Measurements from ENCODE around the gene ASPDH. TPM values are rescaled to one million over a fixed set of nuclear protein-coding genes. Genes with fewer than 3 reads are reported as not detected.
A peak's percentile ranks its signal among the peaks of the same experiment; 100 is the strongest.

ASPDH gene
- total and polyA plus RNA-seq, 2 donors (not counting 1 experiment from before 2014, with no cell fraction given), result not detected

GRCh38 chr19:50500753-50501151, 13.0 kb downstream of the ASPDH start:
- CTCF ChIA-PET, result no interaction called here
- Histone ChIP-seq H3K27me3 (replicated peaks in 1 of 4; ENCODE audit: control extremely low read depth in 1 of 4, control insufficient read depth in 3 of 4, insufficient read depth in 4 of 4, low read length in 3 of 4) (no peaks in the 10 kb centered on the region), H3K4me2 (replicated peaks; ENCODE audit: low read depth, low read length, poor library complexity, severe bottlenecking) (no peak overlapping the region), H2AFZ (ENCODE audit: insufficient read depth, low read depth, low read length, poor library complexity, severe bottlenecking) (no peak overlapping the region), H4K20me1 (ENCODE audit: control insufficient read depth, insufficient read depth, low read length, poor library complexity, severe bottlenecking) (no peaks in the 10 kb centered on the region), H3K9me3 (ENCODE audit: control extremely low read depth in 1 of 3, control insufficient read depth in 2 of 3, insufficient read depth in 1 of 3, low read length in 2 of 3) (peaks cover 0 to 3% (median 0%) of the 10 kb centered on the region in 3 donors), H3K4me3 (ENCODE audit: control extremely low read depth in 1 of 5, extremely low read depth in 1 of 5, insufficient read depth in 1 of 5, low read depth in 2 of 5, low read length in 4 of 5) (no peak overlapping the region), H3K36me3 (replicated peaks in 1 of 2; ENCODE audit: control extremely low read depth in 1 of 2, control insufficient read depth in 1 of 2, extremely low read depth in 1 of 2, insufficient read depth in 2 of 2, low read length in 1 of 2) (no peaks in the 10 kb centered on the region), H3K27ac (ENCODE audit: low read length in 2 of 2) (no peak overlapping the region), H3K9ac (ENCODE audit: low read length) (no peak overlapping the region), H3K4me1 (ENCODE audit: control insufficient read depth in 2 of 2, insufficient read depth in 2 of 2, low read length in 2 of 2) (no peaks in the 10 kb centered on the region), H3K79me2 (ENCODE audit: control insufficient read depth, insufficient read depth, low read length) (no peaks in the 10 kb centered on the region)
- Mint-ChIP-seq H3K4me1 (no peaks in the 10 kb centered on the region), H3K27me3 (no peaks in the 10 kb centered on the region), H3K9me3 (ENCODE audit: insufficient read depth) (no peaks in the 10 kb centered on the region), H3K27ac (no peak overlapping the region), H3K4me3 (no peak overlapping the region)
- intact Hi-C loops (cut with micrococcal nuclease), result no loop called here
- no peak for ATAC-seq (ENCODE audit: low read depth)
- no peak for DNase-seq
- 70% methylated on average over 6 of the region's 10 CpGs for WGBS (ENCODE audit: insufficient coverage)
- TF ChIP-seq CTCF (IDR thresholded peaks at IDR 0.05), result no peak
- TF ChIP-seq EZH2 (IDR thresholded peaks at IDR 0.05; ENCODE audit: borderline replicate concordance, insufficient read depth, low read depth, low read length, poor library complexity, severe bottlenecking), result no peak
- POLR2A ChIA-PET, result no interaction called here

GRCh38 chr19:50500060-50500752, 13.5 kb downstream of the ASPDH start:
- Mint-ChIP-seq H3K9me3 (ENCODE audit: insufficient read depth) (no peaks in the 10 kb centered on the region), H3K27ac (no peak overlapping the region), H3K27me3 (no peaks in the 10 kb centered on the region), H3K4me1 (no peaks in the 10 kb centered on the region), H3K4me3 (no peak overlapping the region)
- peak; percentile 15 for TF ChIP-seq CTCF (IDR thresholded peaks at IDR 0.05)
- no peak for TF ChIP-seq EZH2 (IDR thresholded peaks at IDR 0.05; ENCODE audit: borderline replicate concordance, insufficient read depth, low read depth, low read length, poor library complexity, severe bottlenecking)
- Histone ChIP-seq H3K4me1 (ENCODE audit: control insufficient read depth in 2 of 2, insufficient read depth in 2 of 2, low read length in 2 of 2) (no peaks in the 10 kb centered on the region), H3K9ac (ENCODE audit: low read length) (no peak overlapping the region), H3K27ac (ENCODE audit: low read length in 2 of 2) (no peak overlapping the region), H2AFZ (ENCODE audit: insufficient read depth, low read depth, low read length, poor library complexity, severe bottlenecking) (no peak overlapping the region), H3K36me3 (replicated peaks in 1 of 2; ENCODE audit: control extremely low read depth in 1 of 2, control insufficient read depth in 1 of 2, extremely low read depth in 1 of 2, insufficient read depth in 2 of 2, low read length in 1 of 2) (no peaks in the 10 kb centered on the region), H3K27me3 (replicated peaks in 1 of 4; ENCODE audit: control extremely low read depth in 1 of 4, control insufficient read depth in 3 of 4, insufficient read depth in 4 of 4, low read length in 3 of 4) (no peaks in the 10 kb centered on the region), H4K20me1 (ENCODE audit: control insufficient read depth, insufficient read depth, low read length, poor library complexity, severe bottlenecking) (no peaks in the 10 kb centered on the region), H3K4me2 (replicated peaks; ENCODE audit: low read depth, low read length, poor library complexity, severe bottlenecking) (no peak overlapping the region), H3K79me2 (ENCODE audit: control insufficient read depth, insufficient read depth, low read length) (no peaks in the 10 kb centered on the region), H3K9me3 (ENCODE audit: control extremely low read depth in 1 of 3, control insufficient read depth in 2 of 3, insufficient read depth in 1 of 3, low read length in 2 of 3) (peaks cover 0 to 3% (median 0%) of the 10 kb centered on the region in 3 donors), H3K4me3 (ENCODE audit: control extremely low read depth in 1 of 5, extremely low read depth in 1 of 5, insufficient read depth in 1 of 5, low read depth in 2 of 5, low read length in 4 of 5) (no peak overlapping the region)
- POLR2A ChIA-PET, result no interaction called here
- peak; percentile 49 for ATAC-seq (ENCODE audit: low read depth)
- CTCF ChIA-PET, result no interaction called here
- peak; percentile 69 for DNase-seq
- 79% methylated on average over 22 of the region's 27 CpGs for WGBS (ENCODE audit: insufficient coverage)
- intact Hi-C loops (cut with micrococcal nuclease), result no loop called here
